Panc1 (cell line): ENCODE results near the gene SECISBP2.

Experiments used
- POLR2AphosphoS5 ChIP-seq: IDR thresholded peaks from 2 replicates; pipeline ENCODE4 v1.6.1; 2012; ENCODE audit warnings: mild to moderate bottlenecking, low read depth, low read length, moderate library complexity
- TCF7L2 ChIP-seq: IDR thresholded peaks from 2 replicates; pipeline ENCODE4 v1.6.1; 2011; ENCODE audit warnings: mild to moderate bottlenecking, low read depth, low read length, inconsistent platforms
- TF ChIP-seq, protein P1 (sequence below): fragments of 450-650 bp; IDR thresholded peaks from 2 replicates; pipeline ENCODE4 v1.5.1; 2017; ENCODE audit warnings: mild to moderate bottlenecking

DNA sequence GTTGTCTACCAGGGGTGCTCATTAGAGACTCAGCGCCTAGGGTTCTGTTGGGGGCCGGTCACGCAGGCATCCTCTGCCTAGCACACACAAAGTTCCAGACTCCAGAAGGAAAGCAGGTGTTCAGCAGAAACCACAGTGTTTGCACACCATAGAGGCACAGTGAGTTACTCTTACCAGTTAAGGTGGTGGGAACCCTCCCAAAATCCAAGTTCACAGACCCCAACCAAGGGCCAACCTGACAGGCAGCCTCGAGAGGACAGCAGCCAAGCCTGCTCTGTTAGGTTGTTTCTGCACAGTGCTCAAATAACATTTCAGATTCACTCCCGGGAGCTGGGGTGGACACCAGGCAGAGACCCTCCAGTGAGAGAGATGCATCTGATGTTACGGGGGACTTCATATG lies 36.2 kb downstream of the SECISBP2 start:
- TF ChIP-seq POLR2AphosphoS5 (no peak), TCF7L2 (no peak)
- TF ChIP-seq, protein P1, sequence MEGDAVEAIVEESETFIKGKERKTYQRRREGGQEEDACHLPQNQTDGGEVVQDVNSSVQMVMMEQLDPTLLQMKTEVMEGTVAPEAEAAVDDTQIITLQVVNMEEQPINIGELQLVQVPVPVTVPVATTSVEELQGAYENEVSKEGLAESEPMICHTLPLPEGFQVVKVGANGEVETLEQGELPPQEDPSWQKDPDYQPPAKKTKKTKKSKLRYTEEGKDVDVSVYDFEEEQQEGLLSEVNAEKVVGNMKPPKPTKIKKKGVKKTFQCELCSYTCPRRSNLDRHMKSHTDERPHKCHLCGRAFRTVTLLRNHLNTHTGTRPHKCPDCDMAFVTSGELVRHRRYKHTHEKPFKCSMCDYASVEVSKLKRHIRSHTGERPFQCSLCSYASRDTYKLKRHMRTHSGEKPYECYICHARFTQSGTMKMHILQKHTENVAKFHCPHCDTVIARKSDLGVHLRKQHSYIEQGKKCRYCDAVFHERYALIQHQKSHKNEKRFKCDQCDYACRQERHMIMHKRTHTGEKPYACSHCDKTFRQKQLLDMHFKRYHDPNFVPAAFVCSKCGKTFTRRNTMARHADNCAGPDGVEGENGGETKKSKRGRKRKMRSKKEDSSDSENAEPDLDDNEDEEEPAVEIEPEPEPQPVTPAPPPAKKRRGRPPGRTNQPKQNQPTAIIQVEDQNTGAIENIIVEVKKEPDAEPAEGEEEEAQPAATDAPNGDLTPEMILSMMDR: no peak
